GM12873 (cell line): ENCODE measurements around the gene GRIK1.

ENCODE experiments used
- CTCF ChIP-seq: IDR thresholded peaks from 2 replicates; pipeline ENCODE4 v1.5.1; 2012; ENCODE audit warnings: low read depth, mild to moderate bottlenecking, moderate library complexity, low read length, control low read depth; ENCODE audit not compliant: insufficient read depth; ENCODE audit errors: missing control alignments

GRIK1 gene

DNA sequence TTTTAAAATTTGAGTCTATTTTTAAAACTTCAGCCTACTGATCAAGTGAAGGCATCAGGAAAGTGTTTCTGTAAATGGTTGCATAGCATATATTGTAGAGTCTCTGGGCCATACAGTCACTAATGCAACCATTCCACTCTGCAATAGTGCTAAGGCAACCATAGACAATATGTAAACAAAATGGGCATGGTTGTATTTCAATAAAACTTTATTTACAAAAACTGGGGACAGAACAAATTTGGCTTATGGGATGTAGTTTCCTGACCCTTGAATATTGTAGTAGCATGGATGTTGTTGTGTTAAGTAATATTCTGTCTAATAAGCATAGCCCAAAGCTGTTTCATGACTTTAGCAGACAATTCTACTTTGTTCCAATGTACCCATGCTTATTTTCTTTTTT, 117.7 kb downstream of the GRIK1 start:
- TF ChIP-seq CTCF: no peak

DNA sequence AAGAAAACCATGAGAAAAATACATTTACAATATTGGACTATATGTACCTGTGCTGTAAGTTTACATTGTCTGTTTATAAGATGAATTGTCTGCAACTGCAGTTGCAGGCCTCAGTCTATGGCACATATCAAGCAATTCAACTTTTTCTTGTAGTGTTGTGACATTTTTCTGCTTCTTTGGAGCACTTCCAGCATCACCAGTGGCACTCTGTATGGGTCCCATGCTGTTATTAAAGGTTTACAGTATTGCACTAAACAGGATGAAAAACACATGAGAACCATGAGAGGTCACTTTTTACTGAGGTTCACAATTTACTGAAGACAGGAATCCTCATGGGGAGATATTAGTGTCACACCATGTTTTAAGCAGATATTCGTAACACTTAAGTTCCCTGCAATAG, 118.6 kb downstream of the GRIK1 start:
- no peak for TF ChIP-seq CTCF

DNA sequence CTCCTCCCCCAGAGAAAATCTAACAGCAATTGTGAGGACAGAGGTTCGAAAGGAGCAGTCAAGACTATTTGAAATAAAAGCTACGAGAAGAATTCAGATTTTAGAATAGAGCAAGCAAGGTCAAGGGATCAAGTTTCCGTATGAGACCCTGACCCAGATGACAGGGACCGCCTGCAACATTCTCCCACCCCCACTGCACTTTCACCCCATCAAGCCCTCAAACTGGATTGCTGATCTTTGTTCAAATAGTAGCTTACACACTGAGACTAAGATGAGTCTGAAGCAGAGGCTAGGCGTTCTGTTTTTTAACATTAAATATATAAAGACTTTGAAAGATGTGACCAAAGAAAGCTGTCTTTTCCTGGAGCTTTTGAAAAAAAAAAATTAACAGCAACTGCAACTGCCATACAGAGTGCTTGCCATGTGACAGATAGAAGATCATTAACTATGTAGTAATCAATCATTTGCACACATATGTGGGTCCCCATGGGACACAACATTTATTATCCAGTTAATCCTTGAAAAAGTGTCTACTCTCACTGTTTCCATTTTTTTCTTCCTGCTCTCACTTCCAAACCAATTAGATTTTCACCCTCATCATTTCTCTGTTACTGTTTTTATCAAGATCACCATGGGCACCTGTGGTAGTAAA, 120.0 kb downstream of the GRIK1 start:
- TF ChIP-seq CTCF: no peak

DNA sequence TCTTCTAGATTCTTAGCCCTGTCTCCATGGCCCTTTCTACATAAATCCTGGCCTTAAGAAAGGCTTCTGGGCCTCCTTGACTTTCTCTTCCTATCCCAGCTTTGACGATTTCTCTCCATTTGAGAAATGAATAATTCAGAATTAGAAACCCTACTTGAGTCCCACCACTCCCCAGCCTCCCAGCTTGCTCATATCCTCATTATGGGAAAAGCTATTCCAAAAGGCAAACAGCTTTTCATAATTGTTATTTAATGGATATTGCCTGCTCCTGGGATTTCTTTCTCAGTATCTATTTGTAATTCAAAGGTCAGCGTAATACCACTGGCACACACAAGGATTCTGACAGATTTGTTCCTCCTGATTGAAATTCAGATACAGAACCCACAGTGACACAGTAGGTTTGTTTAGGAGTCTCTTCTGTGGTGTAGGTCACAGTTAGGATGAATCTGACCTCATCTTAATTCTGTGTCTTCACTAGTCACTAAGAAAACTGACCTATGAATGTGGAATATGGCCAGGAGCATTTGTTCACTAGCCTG, 121.3 kb downstream of the GRIK1 start:
- TF ChIP-seq CTCF: no peak

- TF ChIP-seq CTCF: no peak
Observed at GRCh38 chr21:29817450-29817849, 122.3 kb downstream of the GRIK1 start.

GRCh38 chr21:29812947-29813346, 126.8 kb downstream of the GRIK1 start:
- TF ChIP-seq CTCF: no peak

DNA sequence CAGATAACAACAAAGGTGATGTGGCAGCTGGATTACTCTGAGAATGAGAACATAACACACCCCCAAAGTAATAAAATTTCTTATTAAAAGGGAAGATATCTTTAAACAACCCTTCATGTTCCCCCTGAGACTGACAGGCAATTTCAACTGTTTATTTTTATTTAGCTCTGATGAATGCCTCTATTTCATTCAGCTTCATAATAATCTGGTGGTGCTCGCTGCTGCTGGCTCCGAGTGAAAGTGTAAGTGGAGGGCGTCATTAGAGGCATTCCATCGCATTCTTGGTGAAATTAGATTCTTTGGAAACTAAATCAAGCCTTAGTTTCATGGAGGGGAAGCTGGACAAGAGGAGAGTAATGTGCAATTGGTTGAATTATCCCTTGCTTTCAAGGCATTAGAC, 128.9 kb downstream of the GRIK1 start:
- TF ChIP-seq CTCF: no peak
